ENCODE results near the gene ATG16L2.

DNA sequence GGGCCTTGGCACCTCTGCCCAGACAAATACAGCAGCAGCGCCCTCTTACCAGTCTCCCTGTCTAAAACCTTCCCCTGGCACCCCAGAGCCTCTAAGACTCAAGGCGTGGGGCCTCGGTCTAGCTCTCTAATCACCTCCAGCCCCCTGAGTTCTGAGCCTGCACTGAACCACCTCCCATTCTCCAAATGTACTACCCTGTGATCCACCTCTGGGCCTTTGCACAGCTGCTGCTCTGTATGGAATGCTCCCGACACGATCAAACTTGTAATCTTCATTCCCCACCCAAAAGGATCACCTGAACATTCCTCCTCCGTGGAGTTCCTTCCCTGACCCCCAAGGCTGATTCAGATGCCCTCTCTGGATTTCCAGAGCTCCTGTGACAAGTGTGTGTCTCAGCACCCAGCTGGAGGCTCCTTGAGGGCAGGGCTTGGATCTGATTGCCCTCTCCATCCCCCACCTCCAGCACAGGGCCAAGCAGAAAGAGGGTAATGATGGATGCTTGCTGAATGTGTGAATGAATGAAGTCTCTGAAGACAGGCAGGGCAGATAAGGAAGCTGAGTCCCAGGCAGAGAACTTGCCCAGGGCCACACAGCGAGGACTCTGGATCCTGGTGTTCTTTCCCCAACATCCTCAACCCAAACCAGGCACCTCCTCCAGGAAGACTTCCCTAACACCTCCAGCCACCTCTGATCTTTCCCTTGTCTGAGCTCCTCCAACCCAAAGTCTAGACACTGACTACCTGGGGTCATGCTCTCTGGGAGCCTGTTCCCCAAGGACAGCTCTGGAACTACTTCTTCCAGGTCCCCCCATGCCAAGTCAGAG is 38.7 kb upstream of the ATG16L2 start:
- TF ChIP-seq, protein P1, sequence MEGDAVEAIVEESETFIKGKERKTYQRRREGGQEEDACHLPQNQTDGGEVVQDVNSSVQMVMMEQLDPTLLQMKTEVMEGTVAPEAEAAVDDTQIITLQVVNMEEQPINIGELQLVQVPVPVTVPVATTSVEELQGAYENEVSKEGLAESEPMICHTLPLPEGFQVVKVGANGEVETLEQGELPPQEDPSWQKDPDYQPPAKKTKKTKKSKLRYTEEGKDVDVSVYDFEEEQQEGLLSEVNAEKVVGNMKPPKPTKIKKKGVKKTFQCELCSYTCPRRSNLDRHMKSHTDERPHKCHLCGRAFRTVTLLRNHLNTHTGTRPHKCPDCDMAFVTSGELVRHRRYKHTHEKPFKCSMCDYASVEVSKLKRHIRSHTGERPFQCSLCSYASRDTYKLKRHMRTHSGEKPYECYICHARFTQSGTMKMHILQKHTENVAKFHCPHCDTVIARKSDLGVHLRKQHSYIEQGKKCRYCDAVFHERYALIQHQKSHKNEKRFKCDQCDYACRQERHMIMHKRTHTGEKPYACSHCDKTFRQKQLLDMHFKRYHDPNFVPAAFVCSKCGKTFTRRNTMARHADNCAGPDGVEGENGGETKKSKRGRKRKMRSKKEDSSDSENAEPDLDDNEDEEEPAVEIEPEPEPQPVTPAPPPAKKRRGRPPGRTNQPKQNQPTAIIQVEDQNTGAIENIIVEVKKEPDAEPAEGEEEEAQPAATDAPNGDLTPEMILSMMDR (conservative IDR thresholded peaks at IDR 0.05) = no peak
- no peak for TF ChIP-seq EZH2 (IDR thresholded peaks at IDR 0.05; ENCODE audit: low read depth)
